HCT116 (cell line): ENCODE data around the gene SEMA6D.

Experiments used
- ATF3 ChIP-seq: IDR thresholded peaks from 2 replicates; pipeline ENCODE4 v1.6.1; 2012
- EGR1 ChIP-seq: IDR thresholded peaks from 2 replicates; pipeline ENCODE4 v1.6.1; 2012; ENCODE audit warnings: low read depth
- ELF1 ChIP-seq: IDR thresholded peaks from 2 replicates; pipeline ENCODE4 v1.6.1; 2012; ENCODE audit warnings: low read depth, borderline replicate concordance
- EZH2 ChIP-seq: fragments of 200-600 bp; sonication (generic); IDR thresholded peaks from 2 replicates; pipeline ENCODE4 v1.6.1; 2017; ENCODE audit warnings: antibody characterized with exemption, mixed run types
- EZH2phosphoT487 ChIP-seq: fragments of 200-600 bp; IDR thresholded peaks from 2 replicates; pipeline ENCODE4 v1.6.1; 2018; ENCODE audit warnings: antibody characterized with exemption, borderline replicate concordance
- FOSL1 ChIP-seq: IDR thresholded peaks from 2 replicates; pipeline ENCODE4 v1.6.1; 2012; ENCODE audit warnings: low read depth
- POLR2A ChIP-seq: IDR thresholded peaks from 2 replicates; pipeline ENCODE4 v1.7.0; 2011; ENCODE audit warnings: borderline replicate concordance; ENCODE audit not compliant: insufficient read depth, insufficient read length; ENCODE audit errors: extremely low read depth
- POLR2AphosphoS5 ChIP-seq: IDR thresholded peaks from 2 replicates; pipeline ENCODE4 v1.6.1; 2011; ENCODE audit warnings: mild to moderate bottlenecking, low read depth, low read length, moderate library complexity
- SRF ChIP-seq: IDR thresholded peaks from 2 replicates; pipeline ENCODE4 v1.6.1; 2012; ENCODE audit warnings: low read depth
- TCF7L2 ChIP-seq: IDR thresholded peaks from 2 replicates; pipeline ENCODE4 v1.7.0; 2011; ENCODE audit warnings: borderline replicate concordance, inconsistent platforms; ENCODE audit not compliant: insufficient read depth, insufficient read length; ENCODE audit errors: extremely low read depth
- TF ChIP-seq, protein P1 (sequence below), 3 experiments: fragments of 200-600 bp in 1 of 3; sonication (generic) in 1 of 3; IDR thresholded peaks in 2 of 3; conservative IDR thresholded peaks in 1 of 3; 2 replicates each; pipeline ENCODE4 v1.5.1; 2012 to 2017; ENCODE audit warnings: low read depth in 2 of 3, low read length in 2 of 3, antibody characterized with exemption in 1 of 3, borderline replicate concordance in 1 of 3, control low read depth in 1 of 3, mild to moderate bottlenecking in 1 of 3, mixed read lengths in 1 of 3, mixed run types in 1 of 3, moderate library complexity in 1 of 3; ENCODE audit not compliant: insufficient read depth in 1 of 3
- TF ChIP-seq, protein P2 (sequence below): IDR thresholded peaks from 2 replicates; pipeline ENCODE4 v1.6.1; 2012

GRCh38 chr15:47670365-47670764 is 46.9 kb upstream of the SEMA6D start:
- TF ChIP-seq, protein P1, sequence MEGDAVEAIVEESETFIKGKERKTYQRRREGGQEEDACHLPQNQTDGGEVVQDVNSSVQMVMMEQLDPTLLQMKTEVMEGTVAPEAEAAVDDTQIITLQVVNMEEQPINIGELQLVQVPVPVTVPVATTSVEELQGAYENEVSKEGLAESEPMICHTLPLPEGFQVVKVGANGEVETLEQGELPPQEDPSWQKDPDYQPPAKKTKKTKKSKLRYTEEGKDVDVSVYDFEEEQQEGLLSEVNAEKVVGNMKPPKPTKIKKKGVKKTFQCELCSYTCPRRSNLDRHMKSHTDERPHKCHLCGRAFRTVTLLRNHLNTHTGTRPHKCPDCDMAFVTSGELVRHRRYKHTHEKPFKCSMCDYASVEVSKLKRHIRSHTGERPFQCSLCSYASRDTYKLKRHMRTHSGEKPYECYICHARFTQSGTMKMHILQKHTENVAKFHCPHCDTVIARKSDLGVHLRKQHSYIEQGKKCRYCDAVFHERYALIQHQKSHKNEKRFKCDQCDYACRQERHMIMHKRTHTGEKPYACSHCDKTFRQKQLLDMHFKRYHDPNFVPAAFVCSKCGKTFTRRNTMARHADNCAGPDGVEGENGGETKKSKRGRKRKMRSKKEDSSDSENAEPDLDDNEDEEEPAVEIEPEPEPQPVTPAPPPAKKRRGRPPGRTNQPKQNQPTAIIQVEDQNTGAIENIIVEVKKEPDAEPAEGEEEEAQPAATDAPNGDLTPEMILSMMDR (IDR thresholded peaks at IDR 0.05 in 2 of 3, conservative IDR thresholded peaks at IDR 0.05 in 1 of 3; ENCODE audit: borderline replicate concordance in 1 of 3, insufficient read depth in 1 of 3, low read depth in 2 of 3, low read length in 2 of 3) = no peak
- TF ChIP-seq ELF1 = no peak
- no peak for TF ChIP-seq POLR2A
- TF ChIP-seq TCF7L2 = no peak
- no peak for TF ChIP-seq EZH2
- TF ChIP-seq POLR2AphosphoS5 = no peak
- no peak for TF ChIP-seq EGR1
- TF ChIP-seq, protein P2, sequence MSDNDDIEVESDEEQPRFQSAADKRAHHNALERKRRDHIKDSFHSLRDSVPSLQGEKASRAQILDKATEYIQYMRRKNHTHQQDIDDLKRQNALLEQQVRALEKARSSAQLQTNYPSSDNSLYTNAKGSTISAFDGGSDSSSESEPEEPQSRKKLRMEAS = no peak
- TF ChIP-seq ATF3 = no peak
- no peak for TF ChIP-seq FOSL1
- TF ChIP-seq SRF = no peak
- TF ChIP-seq EZH2phosphoT487 = no peak
